Type B pancreatic cell (in vitro differentiated cells): ENCODE results near the gene G2E3. TPM values are rescaled to one million over a fixed set of nuclear protein-coding genes. Genes with fewer than 3 reads are reported as not detected.

ENCODE experiments used
- DNase-seq: peaks from one replicate; pipeline ENCODE4 v3.0.0; 2021; ENCODE audit warnings: mixed read lengths; ENCODE audit not compliant: unreplicated experiment; ENCODE audit errors: extremely low spot score
- H3K27ac Mint-ChIP-seq: 2 replicates; pipeline ENCODE4 v1.8.0; 2021; ENCODE audit warnings: mild to moderate bottlenecking, mixed read lengths
- H3K27me3 Mint-ChIP-seq: 2 replicates; pipeline ENCODE4 v1.8.0; 2021; ENCODE audit warnings: mixed read lengths
- H3K36me3 Mint-ChIP-seq: 2 replicates; pipeline ENCODE4 v1.8.0; 2021; ENCODE audit warnings: mixed read lengths
- H3K4me1 Mint-ChIP-seq: one replicate; pipeline ENCODE4 v1.8.0; 2021; ENCODE audit warnings: mixed read lengths; ENCODE audit not compliant: unreplicated experiment
- H3K4me3 Mint-ChIP-seq: 2 replicates; pipeline ENCODE4 v1.8.0; 2021; ENCODE audit warnings: mild to moderate bottlenecking, mixed read lengths
- H3K9me3 Mint-ChIP-seq: 2 replicates; pipeline ENCODE4 v1.8.0; 2021; ENCODE audit warnings: mixed read lengths
- total RNA-seq: library from RNA; stranded (reverse); gene quantifications from 2 replicates; pipeline ENCODE4 v1.2.1, GENCODE V29; 2021; ENCODE audit warnings: low replicate concordance
- TF ChIP-seq, protein P1 (sequence below): fragments of 200-600 bp; sonication (generic); conservative IDR thresholded peaks from 2 replicates; pipeline ENCODE4 v1.5.0; 2021; ENCODE audit warnings: antibody characterized with exemption, mild to moderate bottlenecking

The G2E3 gene
- total RNA-seq, 1 donor from 2014 or later, result 39.5 TPM

DNA sequence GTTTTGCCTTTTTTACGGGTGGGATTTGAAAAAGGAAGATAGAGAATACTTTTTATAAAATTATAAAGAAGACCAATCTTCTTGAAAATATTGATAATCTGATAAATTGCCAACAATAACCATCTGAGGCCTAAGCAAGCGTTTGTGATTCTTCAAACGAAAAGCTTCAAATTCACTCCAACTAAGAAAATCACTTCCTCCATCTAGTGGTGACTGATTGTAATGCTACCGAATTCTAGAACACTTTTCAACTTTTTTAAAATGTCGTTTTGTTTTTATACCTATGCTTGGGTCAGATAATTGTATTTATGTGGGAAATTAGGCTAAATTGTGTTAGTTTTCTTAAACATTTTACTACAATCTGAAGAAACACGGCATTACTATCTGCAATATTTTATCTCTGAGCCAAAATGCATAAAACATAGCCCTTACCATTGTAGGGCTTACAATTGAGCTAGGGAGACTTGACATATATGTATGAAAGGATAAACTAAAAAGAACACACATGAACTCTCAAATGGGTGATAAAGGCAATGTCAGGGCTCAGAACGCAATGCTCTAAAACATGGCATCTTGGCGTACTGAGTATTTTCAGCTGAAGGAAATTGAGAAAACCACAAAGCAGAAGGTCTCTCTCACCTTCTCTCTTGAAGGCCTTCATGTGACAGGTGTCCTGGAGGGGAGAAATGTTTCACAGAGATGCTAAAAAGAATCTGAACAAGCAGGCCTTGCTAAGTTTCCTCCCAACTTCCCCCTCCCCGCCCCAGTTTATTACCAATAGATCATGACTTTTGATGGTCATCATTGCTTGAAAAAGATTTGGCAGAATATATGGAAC lies 36.8 kb upstream of the G2E3 start:
- H3K27me3 Mint-ChIP-seq, result no peaks in the 10 kb centered on the region
- TF ChIP-seq, protein P1, sequence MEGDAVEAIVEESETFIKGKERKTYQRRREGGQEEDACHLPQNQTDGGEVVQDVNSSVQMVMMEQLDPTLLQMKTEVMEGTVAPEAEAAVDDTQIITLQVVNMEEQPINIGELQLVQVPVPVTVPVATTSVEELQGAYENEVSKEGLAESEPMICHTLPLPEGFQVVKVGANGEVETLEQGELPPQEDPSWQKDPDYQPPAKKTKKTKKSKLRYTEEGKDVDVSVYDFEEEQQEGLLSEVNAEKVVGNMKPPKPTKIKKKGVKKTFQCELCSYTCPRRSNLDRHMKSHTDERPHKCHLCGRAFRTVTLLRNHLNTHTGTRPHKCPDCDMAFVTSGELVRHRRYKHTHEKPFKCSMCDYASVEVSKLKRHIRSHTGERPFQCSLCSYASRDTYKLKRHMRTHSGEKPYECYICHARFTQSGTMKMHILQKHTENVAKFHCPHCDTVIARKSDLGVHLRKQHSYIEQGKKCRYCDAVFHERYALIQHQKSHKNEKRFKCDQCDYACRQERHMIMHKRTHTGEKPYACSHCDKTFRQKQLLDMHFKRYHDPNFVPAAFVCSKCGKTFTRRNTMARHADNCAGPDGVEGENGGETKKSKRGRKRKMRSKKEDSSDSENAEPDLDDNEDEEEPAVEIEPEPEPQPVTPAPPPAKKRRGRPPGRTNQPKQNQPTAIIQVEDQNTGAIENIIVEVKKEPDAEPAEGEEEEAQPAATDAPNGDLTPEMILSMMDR, result peak; percentile 85
- DNase-seq, result no peak
- no peak overlapping the region for H3K27ac Mint-ChIP-seq
- H3K9me3 Mint-ChIP-seq, result no peaks in the 10 kb centered on the region
- H3K4me1 Mint-ChIP-seq, result no peaks in the 10 kb centered on the region
- H3K4me3 Mint-ChIP-seq, result no peak overlapping the region
- no peaks in the 10 kb centered on the region for H3K36me3 Mint-ChIP-seq

DNA sequence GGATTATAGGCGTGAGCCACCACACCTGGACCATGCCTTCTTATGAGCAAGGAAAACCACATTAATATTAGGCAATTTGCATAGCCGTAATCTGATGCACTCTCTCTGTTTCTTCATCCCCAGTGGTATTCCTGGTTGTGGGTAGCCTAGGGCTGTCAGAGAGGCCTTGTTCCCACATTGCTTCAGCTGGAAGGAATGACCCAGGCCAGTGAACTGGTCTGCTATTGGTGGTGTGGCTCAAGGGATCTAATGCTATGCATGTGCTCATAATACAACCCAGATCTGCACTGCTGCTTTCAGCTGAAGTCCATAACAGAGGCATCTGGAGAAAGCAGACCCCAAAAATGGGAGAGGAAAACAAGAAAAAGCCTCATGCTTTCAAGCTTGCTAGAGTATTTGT lies 33.1 kb upstream of the G2E3 start:
- no peaks in the 10 kb centered on the region for H3K4me1 Mint-ChIP-seq
- TF ChIP-seq, protein P1, result no peak
- no peak overlapping the region for H3K4me3 Mint-ChIP-seq
- H3K27me3 Mint-ChIP-seq, result no peaks in the 10 kb centered on the region
- H3K36me3 Mint-ChIP-seq, result no peaks in the 10 kb centered on the region
- DNase-seq, result no peak
- no peaks in the 10 kb centered on the region for H3K9me3 Mint-ChIP-seq
- H3K27ac Mint-ChIP-seq, result no peak overlapping the region

DNA sequence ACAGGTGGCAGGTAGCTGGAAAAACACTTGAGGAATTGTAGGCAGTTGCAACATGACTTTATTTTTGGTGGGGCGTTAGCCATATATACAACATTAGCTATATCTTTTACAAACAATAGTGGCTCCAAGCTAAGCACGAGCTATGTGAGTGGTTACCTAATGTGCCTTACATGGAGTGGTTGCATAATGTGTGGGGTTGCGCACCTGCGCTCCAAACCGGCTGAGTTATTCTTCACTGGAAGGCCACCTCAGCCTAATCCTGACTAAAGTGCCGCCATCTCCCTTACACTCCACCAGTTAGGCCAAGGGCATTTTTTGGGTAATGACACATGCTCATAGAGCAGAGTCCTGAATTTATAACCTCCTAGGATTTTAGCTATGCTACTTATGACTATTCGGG lies 31.8 kb upstream of the G2E3 start:
- no peaks in the 10 kb centered on the region for H3K4me1 Mint-ChIP-seq
- no peaks in the 10 kb centered on the region for H3K27me3 Mint-ChIP-seq

DNA sequence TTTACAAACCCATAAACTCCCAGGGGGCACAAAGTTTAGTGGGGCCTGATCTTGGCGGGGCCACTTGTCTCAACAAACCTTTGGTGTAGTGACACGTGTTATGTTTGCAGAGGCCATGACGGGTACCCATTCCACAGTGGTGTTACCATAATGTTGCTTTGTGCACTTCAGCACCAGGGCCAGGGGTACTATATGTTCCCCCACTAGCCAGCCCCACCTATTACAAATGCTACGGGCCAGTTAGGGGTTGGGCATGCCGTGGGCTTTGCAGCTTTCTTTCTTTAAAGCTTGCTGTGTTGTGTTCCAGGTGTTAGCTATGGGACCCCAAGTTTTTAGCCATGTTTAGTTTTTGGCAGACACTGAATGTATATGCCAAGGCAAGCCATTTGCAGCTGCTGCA lies 30.8 kb upstream of the G2E3 start:
- no peaks in the 10 kb centered on the region for H3K4me1 Mint-ChIP-seq
- DNase-seq, result no peak
- H3K36me3 Mint-ChIP-seq, result no peaks in the 10 kb centered on the region
- no peak overlapping the region for H3K27ac Mint-ChIP-seq
- H3K9me3 Mint-ChIP-seq, result no peaks in the 10 kb centered on the region
- no peak overlapping the region for H3K4me3 Mint-ChIP-seq
- no peaks in the 10 kb centered on the region for H3K27me3 Mint-ChIP-seq
- TF ChIP-seq, protein P1, result no peak

More for the DNA sequence above, 31.8 kb upstream of the G2E3 start:
- Mint-ChIP-seq H3K9me3 (no peaks in the 10 kb centered on the region), H3K36me3 (no peaks in the 10 kb centered on the region), H3K27ac (no peak overlapping the region), H3K4me3 (no peak overlapping the region)
- no peak for DNase-seq
- TF ChIP-seq, protein P1, result no peak

DNA sequence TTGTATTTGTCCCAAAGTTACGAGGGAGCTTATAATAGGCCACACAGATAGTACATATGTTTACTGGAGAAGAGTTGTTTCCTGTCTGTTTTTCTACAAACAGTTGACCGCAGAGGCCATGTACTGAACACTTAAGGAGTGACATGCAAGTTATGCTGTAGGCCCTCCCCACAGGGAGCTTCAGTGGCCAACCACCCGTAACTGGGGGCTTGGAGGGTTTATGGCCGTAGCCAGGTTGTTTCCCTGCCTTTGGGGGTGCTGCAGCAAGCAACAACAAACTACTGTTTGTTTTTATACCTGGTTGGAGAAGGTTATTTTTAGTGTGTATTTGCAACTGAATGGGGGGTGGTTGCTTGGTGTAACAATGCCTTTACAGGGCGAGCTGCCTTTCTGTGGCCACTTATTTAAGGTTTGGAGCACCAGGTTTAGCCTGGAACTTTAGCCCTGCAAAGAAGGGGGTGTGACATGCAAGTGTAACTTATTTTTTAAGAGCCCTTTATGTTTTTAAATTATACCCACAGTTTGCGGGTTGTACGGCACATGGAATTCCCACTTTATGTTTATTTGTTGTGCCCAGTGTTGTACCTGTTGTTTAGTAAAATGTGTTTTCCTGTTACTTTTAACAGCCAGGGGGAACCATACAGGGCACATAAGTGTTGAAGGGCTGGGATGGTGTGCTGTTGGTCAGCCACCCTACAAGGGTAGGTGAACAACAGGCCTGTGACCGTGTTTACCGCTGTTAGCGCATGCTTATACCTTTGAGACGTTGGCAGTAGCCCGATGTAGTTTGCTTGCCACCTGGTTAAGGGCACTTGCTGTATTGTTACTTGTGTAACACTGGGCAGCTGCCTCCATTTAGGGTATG lies 29.9 kb upstream of the G2E3 start:
- TF ChIP-seq, protein P1, result no peak
- no peaks in the 10 kb centered on the region for H3K4me1 Mint-ChIP-seq
- H3K27ac Mint-ChIP-seq, result no peak overlapping the region
- no peak overlapping the region for H3K4me3 Mint-ChIP-seq
- no peak for DNase-seq
- no peaks in the 10 kb centered on the region for H3K9me3 Mint-ChIP-seq
- no peaks in the 10 kb centered on the region for H3K27me3 Mint-ChIP-seq
- H3K36me3 Mint-ChIP-seq, result no peaks in the 10 kb centered on the region
